ENCODE results near the gene GPR3. TPM values are rescaled to one million over a fixed set of nuclear protein-coding genes. Genes with fewer than 3 reads are reported as not detected.
"Not testable (repeated sequence)": the region's sequence is repeated elsewhere in the genome, so short reads cannot be mapped to it uniquely, and the experiment has no call there.

Gene GPR3
- total RNA-seq, 4 donors from 2014 or later, result 0.55 to 1.9 TPM; not detected in 2

DNA sequence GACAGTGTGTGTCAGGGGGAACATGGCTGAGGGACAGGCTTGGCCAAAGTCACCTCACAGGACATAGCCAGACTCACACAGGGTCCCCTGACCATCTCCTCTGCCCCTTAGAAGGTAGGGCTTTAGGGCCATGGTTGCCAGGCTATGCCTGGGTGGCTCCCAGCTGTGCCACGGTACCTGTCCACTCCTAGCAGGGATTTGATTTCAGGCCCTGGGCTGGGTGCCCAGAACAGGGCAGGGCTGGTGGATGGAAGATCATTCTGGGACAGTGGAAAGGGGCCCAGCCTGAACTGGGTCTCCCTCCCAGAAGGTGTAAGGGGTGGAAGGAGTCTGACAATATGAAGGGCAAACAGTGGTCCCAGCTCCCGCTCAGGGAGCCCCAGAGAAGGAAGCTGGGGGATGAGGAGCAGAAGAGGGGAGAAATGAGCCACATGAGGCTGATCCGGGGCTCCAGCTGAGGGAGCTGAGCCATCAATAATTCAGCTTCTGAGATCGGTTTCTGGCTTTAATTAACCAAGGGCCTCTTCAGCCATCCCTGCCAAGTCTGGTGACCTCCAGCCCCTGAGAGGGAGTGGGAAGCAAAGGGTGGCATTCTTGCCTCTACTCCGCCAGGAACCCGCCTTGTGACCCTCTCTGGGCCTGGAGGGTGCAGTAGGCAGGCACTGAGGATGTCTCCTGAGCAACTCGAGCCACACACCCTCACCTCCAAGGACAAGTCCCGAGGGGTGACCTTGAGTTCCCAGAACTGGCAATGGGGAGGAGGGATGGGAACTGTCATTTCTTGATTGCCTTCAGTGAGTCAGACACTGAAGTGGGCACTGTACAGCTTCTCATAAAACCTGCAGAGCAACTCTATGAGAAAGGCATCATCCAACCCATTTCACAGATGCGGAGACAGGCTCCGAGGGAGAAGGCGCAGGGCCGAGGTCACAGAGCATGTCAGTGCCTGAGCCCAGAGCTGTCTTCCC is 11.4 kb upstream of the GPR3 start:
- H3K9me3 ChIP-seq, result no peaks in the 10 kb centered on the region
- no peak overlapping the region for H3K4me3 ChIP-seq
- DNase-seq, result no peak
- H3K36me3 ChIP-seq, result no peaks in the 10 kb centered on the region
- H3K4me1 ChIP-seq, result no peaks in the 10 kb centered on the region
- TF ChIP-seq POLR2A (IDR thresholded peaks at IDR 0.05), result no peak
- TF ChIP-seq, protein P1, sequence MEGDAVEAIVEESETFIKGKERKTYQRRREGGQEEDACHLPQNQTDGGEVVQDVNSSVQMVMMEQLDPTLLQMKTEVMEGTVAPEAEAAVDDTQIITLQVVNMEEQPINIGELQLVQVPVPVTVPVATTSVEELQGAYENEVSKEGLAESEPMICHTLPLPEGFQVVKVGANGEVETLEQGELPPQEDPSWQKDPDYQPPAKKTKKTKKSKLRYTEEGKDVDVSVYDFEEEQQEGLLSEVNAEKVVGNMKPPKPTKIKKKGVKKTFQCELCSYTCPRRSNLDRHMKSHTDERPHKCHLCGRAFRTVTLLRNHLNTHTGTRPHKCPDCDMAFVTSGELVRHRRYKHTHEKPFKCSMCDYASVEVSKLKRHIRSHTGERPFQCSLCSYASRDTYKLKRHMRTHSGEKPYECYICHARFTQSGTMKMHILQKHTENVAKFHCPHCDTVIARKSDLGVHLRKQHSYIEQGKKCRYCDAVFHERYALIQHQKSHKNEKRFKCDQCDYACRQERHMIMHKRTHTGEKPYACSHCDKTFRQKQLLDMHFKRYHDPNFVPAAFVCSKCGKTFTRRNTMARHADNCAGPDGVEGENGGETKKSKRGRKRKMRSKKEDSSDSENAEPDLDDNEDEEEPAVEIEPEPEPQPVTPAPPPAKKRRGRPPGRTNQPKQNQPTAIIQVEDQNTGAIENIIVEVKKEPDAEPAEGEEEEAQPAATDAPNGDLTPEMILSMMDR (IDR thresholded peaks at IDR 0.05), result no peak
- H3K27ac ChIP-seq, result no peak overlapping the region
- H3K27me3 ChIP-seq, result no peaks in the 10 kb centered on the region
- intact Hi-C loops (cut with DNase I; ENCODE audit: low total_unique reads), result no loop called here

DNA sequence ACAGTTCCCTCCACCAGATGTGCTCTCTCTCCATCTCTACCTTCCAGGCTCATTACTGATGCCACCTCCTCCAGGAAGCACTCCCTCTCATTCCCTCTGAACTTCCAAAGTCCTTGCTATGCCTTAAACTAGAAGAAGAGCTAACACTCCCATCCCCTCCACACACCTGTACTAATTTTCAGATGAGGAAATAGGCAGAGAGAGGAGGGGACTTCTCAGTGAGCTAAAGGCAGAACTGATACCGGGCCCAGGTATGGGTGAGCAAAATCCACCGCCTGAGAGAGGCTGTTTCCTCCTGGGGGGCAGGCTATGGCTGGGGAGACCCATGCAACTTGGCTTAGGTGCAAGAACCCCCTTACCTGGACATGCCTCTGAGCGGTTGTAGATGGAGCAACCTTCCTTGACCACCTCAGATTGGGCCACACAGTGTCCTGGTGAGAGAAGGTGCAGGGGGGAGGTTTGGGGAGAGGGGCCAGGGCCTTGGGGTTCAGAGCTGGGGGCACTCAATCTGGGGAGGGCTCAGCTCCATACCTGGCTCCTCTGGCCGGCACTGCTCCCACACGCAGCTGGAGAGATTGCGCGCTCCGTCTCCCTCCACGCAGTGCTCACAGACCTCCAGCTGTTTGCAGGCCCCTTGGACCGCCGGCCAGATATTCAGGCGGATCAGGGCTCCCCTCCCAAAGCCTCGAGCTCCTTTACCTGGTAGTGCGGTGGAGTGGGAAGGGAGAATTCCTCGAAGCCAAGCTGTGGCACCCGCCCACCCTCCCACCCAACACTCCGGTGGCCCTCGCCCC is 10.3 kb upstream of the GPR3 start:
- Histone ChIP-seq H3K36me3 (no peaks in the 10 kb centered on the region), H3K27me3 (no peaks in the 10 kb centered on the region), H3K4me3 (no peak overlapping the region), H3K27ac (no peak overlapping the region), H3K4me1 (no peaks in the 10 kb centered on the region), H3K9me3 (no peaks in the 10 kb centered on the region)
- intact Hi-C loops (cut with DNase I; ENCODE audit: low total_unique reads), result no loop called here
- TF ChIP-seq POLR2A (IDR thresholded peaks at IDR 0.05), result no peak
- TF ChIP-seq, protein P1 (IDR thresholded peaks at IDR 0.05), result no peak
- DNase-seq, result no peak

DNA sequence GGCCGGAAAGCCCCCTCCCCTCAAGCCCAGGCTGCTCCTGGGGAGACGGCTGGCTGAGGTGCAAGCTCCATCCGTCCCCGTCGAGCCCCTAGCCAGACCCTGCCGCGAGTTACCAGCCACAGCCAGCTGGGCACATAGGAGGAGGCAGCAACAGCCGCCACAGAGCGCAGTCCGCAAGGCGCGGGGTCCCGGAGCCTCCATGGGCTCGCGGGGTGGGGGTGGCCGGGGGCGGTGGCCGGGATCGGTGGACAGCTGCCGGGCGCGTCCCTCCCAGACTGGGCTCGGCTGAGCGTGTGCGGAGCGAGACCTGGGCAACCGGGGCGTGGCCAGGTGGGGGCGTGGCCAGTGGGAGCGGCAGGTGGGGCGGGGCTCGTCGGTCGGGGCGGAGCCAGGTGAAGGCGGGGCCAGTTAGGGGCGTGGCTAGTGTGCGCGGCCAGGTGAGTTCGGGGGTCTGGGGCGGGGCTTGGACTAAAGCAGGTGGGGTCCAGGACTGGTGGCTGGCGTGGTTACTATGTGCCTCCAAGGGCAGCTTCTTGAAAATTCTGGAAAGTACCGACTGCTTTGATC is 9.3 kb upstream of the GPR3 start, which contains the start of gene CD164L2:
CD164L2 (minus strand) TSS at position 295 of the 567 bp plus-strand sequence; CDS start at position 201, 94 bp downstream.
- Histone ChIP-seq H3K27ac (no peak within 1 kb of the TSS), H3K36me3 (no peaks in the 10 kb centered on the region), H3K27me3 (no peaks in the 10 kb centered on the region), H3K4me1 (no peaks in the 10 kb centered on the region), H3K9me3 (no peaks in the 10 kb centered on the region), H3K4me3 (no peak within 1 kb of the TSS)
- no peak for TF ChIP-seq POLR2A (IDR thresholded peaks at IDR 0.05)
- TF ChIP-seq, protein P1 (IDR thresholded peaks at IDR 0.05), result no peak
- intact Hi-C loops (cut with DNase I; ENCODE audit: low total_unique reads), result no loop called here
- no peak for DNase-seq

DNA sequence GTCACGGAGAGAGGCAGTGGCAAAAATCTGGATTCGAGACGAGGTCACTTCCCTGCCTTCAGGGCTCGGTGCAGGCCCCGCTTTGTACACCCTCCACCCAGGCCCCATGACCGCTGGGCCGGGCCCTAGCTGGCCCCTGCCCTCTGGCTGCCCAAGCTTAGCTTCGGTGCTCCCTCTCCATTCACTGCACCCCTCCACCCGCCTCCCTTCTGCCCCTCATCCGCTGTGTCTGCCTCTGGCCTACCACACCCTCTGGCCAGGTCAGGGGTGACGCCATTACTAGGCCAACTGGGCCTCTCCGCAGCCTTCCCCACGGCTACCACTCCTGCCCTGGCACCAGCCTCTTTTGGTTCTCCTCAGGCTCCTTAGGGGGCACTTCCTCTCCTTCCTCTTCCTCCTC is 8.8 kb upstream of the GPR3 start:
- no peak overlapping the region for H3K4me3 ChIP-seq
- TF ChIP-seq, protein P1 (IDR thresholded peaks at IDR 0.05), result no peak
- TF ChIP-seq POLR2A (IDR thresholded peaks at IDR 0.05), result no peak
- no peaks in the 10 kb centered on the region for H3K36me3 ChIP-seq
- intact Hi-C loops (cut with DNase I; ENCODE audit: low total_unique reads), result no loop called here
- no peak overlapping the region for H3K27ac ChIP-seq
- no peaks in the 10 kb centered on the region for H3K9me3 ChIP-seq
- no peak for DNase-seq
- H3K4me1 ChIP-seq, result no peaks in the 10 kb centered on the region
- no peaks in the 10 kb centered on the region for H3K27me3 ChIP-seq

DNA sequence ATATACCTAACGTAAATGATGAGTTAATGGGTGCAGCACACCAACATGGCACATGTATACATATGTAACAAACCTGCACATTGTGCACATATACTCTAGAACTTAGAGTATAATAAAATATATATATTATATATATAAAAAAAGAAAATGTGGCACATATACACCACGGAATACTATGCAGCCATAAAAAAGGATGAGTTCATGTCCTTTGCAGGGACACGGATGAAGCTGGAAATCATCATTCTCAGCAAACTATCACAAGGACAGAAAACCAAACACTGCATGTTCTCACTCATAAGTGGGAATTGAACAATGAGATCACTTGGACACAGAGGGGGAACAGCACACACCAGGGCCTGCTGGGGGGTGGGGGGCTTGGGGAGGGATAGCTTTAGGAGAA is 7.6 kb upstream of the GPR3 start:
- H3K36me3 ChIP-seq, H3K27ac ChIP-seq, H3K27me3 ChIP-seq, DNase-seq, H3K4me1 ChIP-seq, H3K4me3 ChIP-seq, H3K9me3 ChIP-seq: not testable (repeated sequence)
- intact Hi-C loops (cut with DNase I; ENCODE audit: low total_unique reads), result loop anchor here (5.0 kb wide), 1 partner anchor 82 kb away; no protein-coding TSS in a partner anchor
